HepG2 (cell line): ENCODE measurements around the gene CES3. TPM values are rescaled to one million over a fixed set of nuclear protein-coding genes. Genes with fewer than 3 reads are reported as not detected.

Experiments used
- BCL6 ChIP-seq: IDR thresholded peaks from 2 replicates; pipeline ENCODE4 v1.6.1; 2016; ENCODE audit warnings: missing genetic modification reagents, missing compliant biosample characterization
- FOXC1 ChIP-seq: sonication (generic); formaldehyde crosslinking; IDR thresholded peaks from 2 replicates; pipeline ENCODE4 v1.8.0; 2022; ENCODE audit warnings: mild to moderate bottlenecking, missing genetic modification reagents, borderline replicate concordance
- GLI4 ChIP-seq: sonication (generic); formaldehyde crosslinking; IDR thresholded peaks from 2 replicates; pipeline ENCODE4 v1.5.1; 2020; ENCODE audit warnings: missing genetic modification reagents, mild to moderate bottlenecking, moderate library complexity, borderline replicate concordance
- GTF3A ChIP-seq: sonication (generic); formaldehyde crosslinking; conservative IDR thresholded peaks from 2 replicates; pipeline ENCODE4 v1.4.0; 2020; ENCODE audit warnings: mild to moderate bottlenecking, missing genetic modification reagents
- HIVEP1 ChIP-seq: sonication (generic); formaldehyde crosslinking; IDR thresholded peaks from 2 replicates; pipeline ENCODE4 v1.4.0; 2020; ENCODE audit warnings: mild to moderate bottlenecking, missing genetic modification reagents
- MEF2D ChIP-seq: sonication (generic); formaldehyde crosslinking; IDR thresholded peaks from 2 replicates; pipeline ENCODE4 v1.5.1; 2020; ENCODE audit warnings: mild to moderate bottlenecking, missing genetic modification reagents
- NFE2 ChIP-seq: sonication (generic); formaldehyde crosslinking; IDR thresholded peaks from 2 replicates; pipeline ENCODE4 v1.4.0; 2020; ENCODE audit warnings: missing genetic modification reagents
- PITX1 ChIP-seq: sonication (generic); formaldehyde crosslinking; IDR thresholded peaks from 2 replicates; pipeline ENCODE4 v1.5.1; 2020; ENCODE audit warnings: mild to moderate bottlenecking, missing genetic modification reagents
- RCOR2 ChIP-seq: IDR thresholded peaks from 2 replicates; pipeline ENCODE4 v1.6.1; 2016; ENCODE audit warnings: missing biosample characterization, missing genetic modification reagents
- REPIN1 ChIP-seq: sonication (generic); formaldehyde crosslinking; IDR thresholded peaks from 2 replicates; pipeline ENCODE4 v1.8.0; 2022; ENCODE audit warnings: missing genetic modification reagents, low read depth, mild to moderate bottlenecking, borderline replicate concordance
- SIX4 ChIP-seq: sonication (generic); formaldehyde crosslinking; IDR thresholded peaks from 2 replicates; pipeline ENCODE4 v1.4.0; 2020; ENCODE audit warnings: missing genetic modification reagents
- TEAD3 ChIP-seq: optimal IDR thresholded peaks from 2 replicates; pipeline ENCODE3; 2016; ENCODE audit warnings: borderline replicate concordance
- TOPORS ChIP-seq: sonication (generic); formaldehyde crosslinking; IDR thresholded peaks from 2 replicates; pipeline ENCODE4 v1.8.0; 2023; ENCODE audit warnings: mild to moderate bottlenecking, missing genetic modification reagents
- ZBTB7B ChIP-seq: sonication (generic); formaldehyde crosslinking; IDR thresholded peaks from 2 replicates; pipeline ENCODE4 v1.4.0; 2020; ENCODE audit warnings: missing genetic modification reagents
- ZMYM4 ChIP-seq: sonication (generic); formaldehyde crosslinking; IDR thresholded peaks from 2 replicates; pipeline ENCODE4 v1.8.1; 2023; ENCODE audit warnings: mild to moderate bottlenecking, missing genetic modification reagents
- ZNF263 ChIP-seq: sonication (generic); formaldehyde crosslinking; IDR thresholded peaks from 2 replicates; pipeline ENCODE4 v1.4.0; 2020; ENCODE audit warnings: missing genetic modification reagents
- ZNF331 ChIP-seq: sonication (generic); formaldehyde crosslinking; IDR thresholded peaks from 2 replicates; pipeline ENCODE4 v1.4.0; 2020; ENCODE audit warnings: missing genetic modification reagents
- ZNF558 ChIP-seq: sonication (generic); formaldehyde crosslinking; IDR thresholded peaks from 2 replicates; pipeline ENCODE4 v1.9.0; 2022; ENCODE audit warnings: mild to moderate bottlenecking, missing genetic modification reagents, borderline replicate concordance
- ZNF652 ChIP-seq: IDR thresholded peaks from 2 replicates; pipeline ENCODE4 v1.6.1; 2016; ENCODE audit warnings: low read depth, borderline replicate concordance
- ZNF878 ChIP-seq: sonication (generic); formaldehyde crosslinking; IDR thresholded peaks from 2 replicates; pipeline ENCODE4 v1.8.1; 2023; ENCODE audit warnings: mild to moderate bottlenecking, missing genetic modification reagents, moderate library complexity
- polyA plus RNA-seq, 8 experiments: library from polyadenylated mRNA; depleted of rRNA in 3 of 8; stranded (reverse) in 7 of 8; unstranded in 1 of 8; fragments of >200 nt; fragmentation: Illumina TruSeq in 4 of 8; extraction: Trizol in 4 of 8; gene quantifications; 2 replicates each; pipeline versions ENCODE4 v1.2.1 to v1.2.3, GENCODE V29; 2011 to 2016; ENCODE audit warnings: low read depth in 4 of 8, missing spikeins in 1 of 8, mixed read lengths in 1 of 8; ENCODE audit not compliant: insufficient read depth in 1 of 8
- total RNA-seq, 5 experiments: library from RNA; depleted of rRNA; stranded (reverse); fragments of >200 nt; fragmentation: Illumina TruSeq; extraction: Trizol; gene quantifications; 2 replicates each; pipeline ENCODE4 v1.2.3, GENCODE V29; 2016; ENCODE audit warnings: low read depth in 1 of 5
- TF ChIP-seq, protein P1 (sequence below): sonication (generic); formaldehyde crosslinking; IDR thresholded peaks from 2 replicates; pipeline ENCODE4 v1.4.0; 2020; ENCODE audit warnings: missing genetic modification reagents
- TF ChIP-seq, protein P2 (sequence below): sonication (generic); formaldehyde crosslinking; IDR thresholded peaks from 2 replicates; pipeline ENCODE4 v1.5.1; 2020; ENCODE audit warnings: missing genetic modification reagents, mild to moderate bottlenecking, borderline replicate concordance
- TF ChIP-seq, protein P3 (sequence below): sonication (generic); formaldehyde crosslinking; IDR thresholded peaks from 2 replicates; pipeline ENCODE4 v1.4.0; 2020; ENCODE audit warnings: missing genetic modification reagents, borderline replicate concordance

Gene CES3
- total and polyA plus RNA-seq, 2 of the 13 experiments (the other 11 are each of a cell fraction or from before 2014, with no cell fraction given) = 6.6 to 17.4 TPM

DNA sequence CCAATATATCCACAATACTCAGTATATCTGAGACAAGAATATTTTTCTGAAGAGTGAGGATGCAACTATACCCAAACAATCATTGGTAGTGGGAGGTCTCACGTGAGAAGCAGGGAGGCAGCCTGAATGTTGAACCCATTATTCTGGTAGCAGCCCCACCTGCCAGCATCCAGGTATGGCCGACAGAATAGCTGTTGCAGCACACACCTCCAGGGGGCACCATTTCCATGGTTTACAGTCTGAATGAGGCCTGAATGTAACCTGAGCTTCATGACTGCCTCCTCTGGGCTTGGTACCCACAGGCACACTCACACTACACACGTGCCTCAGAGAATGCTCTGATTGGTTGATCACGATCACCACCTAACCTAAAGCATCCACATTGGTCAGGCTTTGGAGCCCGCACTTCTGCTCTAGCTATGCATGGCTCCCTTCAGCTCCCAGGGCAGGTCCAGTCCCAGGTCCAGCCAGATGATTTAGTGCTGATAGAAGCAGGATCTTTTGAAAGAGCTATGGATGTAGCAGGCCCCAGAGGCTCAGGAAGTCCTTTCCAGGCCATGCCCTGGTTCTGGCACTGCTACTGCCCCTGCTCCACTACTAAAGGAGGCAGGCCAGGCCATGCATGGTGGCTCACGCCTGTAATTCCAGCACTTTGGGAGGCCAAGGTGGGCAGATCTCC lies 56.9 kb downstream of the CES3 start (continued):
- peak; percentile 47; the same call in 1 of the 2 replicates for TF ChIP-seq ZNF652 (CRISPR knock-in tag)
- 0 out of 2 replicates have a peak, but pooled peaks have one; percentile 25 for TF ChIP-seq BCL6 (CRISPR knock-in tag)
- TF ChIP-seq SIX4 (CRISPR knock-in tag) = peak; percentile 99
- peak; percentile 97 for TF ChIP-seq ZMYM4 (CRISPR knock-in tag)
- peak; percentile 44; the same call in 1 of the 2 replicates for TF ChIP-seq ZNF558 (CRISPR knock-in tag)
- TF ChIP-seq NFE2 (CRISPR knock-in tag) = no peak; the same call in 1 of the 2 replicates
- peak; percentile 69; the same call in 1 of the 2 replicates for TF ChIP-seq MEF2D (CRISPR knock-in tag)
- TF ChIP-seq HIVEP1 = 0 out of 2 replicates have a peak, but pooled peaks have one; percentile 40
- peak; percentile 62; the same call in 1 of the 2 replicates for TF ChIP-seq RCOR2
- TF ChIP-seq, protein P1, sequence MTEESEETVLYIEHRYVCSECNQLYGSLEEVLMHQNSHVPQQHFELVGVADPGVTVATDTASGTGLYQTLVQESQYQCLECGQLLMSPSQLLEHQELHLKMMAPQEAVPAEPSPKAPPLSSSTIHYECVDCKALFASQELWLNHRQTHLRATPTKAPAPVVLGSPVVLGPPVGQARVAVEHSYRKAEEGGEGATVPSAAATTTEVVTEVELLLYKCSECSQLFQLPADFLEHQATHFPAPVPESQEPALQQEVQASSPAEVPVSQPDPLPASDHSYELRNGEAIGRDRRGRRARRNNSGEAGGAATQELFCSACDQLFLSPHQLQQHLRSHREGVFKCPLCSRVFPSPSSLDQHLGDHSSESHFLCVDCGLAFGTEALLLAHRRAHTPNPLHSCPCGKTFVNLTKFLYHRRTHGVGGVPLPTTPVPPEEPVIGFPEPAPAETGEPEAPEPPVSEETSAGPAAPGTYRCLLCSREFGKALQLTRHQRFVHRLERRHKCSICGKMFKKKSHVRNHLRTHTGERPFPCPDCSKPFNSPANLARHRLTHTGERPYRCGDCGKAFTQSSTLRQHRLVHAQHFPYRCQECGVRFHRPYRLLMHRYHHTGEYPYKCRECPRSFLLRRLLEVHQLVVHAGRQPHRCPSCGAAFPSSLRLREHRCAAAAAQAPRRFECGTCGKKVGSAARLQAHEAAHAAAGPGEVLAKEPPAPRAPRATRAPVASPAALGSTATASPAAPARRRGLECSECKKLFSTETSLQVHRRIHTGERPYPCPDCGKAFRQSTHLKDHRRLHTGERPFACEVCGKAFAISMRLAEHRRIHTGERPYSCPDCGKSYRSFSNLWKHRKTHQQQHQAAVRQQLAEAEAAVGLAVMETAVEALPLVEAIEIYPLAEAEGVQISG (CRISPR knock-in tag) = peak; percentile 49
- peak; percentile 71; the same call in 1 of the 2 replicates for TF ChIP-seq TOPORS (CRISPR knock-in tag)
- peak; percentile 81; the same call in 1 of the 2 replicates for TF ChIP-seq REPIN1
- TF ChIP-seq, protein P2, sequence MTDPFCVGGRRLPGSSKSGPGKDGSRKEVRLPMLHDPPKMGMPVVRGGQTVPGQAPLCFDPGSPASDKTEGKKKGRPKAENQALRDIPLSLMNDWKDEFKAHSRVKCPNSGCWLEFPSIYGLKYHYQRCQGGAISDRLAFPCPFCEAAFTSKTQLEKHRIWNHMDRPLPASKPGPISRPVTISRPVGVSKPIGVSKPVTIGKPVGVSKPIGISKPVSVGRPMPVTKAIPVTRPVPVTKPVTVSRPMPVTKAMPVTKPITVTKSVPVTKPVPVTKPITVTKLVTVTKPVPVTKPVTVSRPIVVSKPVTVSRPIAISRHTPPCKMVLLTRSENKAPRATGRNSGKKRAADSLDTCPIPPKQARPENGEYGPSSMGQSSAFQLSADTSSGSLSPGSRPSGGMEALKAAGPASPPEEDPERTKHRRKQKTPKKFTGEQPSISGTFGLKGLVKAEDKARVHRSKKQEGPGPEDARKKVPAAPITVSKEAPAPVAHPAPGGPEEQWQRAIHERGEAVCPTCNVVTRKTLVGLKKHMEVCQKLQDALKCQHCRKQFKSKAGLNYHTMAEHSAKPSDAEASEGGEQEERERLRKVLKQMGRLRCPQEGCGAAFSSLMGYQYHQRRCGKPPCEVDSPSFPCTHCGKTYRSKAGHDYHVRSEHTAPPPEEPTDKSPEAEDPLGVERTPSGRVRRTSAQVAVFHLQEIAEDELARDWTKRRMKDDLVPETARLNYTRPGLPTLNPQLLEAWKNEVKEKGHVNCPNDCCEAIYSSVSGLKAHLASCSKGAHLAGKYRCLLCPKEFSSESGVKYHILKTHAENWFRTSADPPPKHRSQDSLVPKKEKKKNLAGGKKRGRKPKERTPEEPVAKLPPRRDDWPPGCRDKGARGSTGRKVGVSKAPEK (CRISPR knock-in tag) = 0 out of 2 replicates have a peak, but pooled peaks have one; percentile 33
- TF ChIP-seq ZNF263 (CRISPR knock-in tag) = no peak
- TF ChIP-seq, protein P3, sequence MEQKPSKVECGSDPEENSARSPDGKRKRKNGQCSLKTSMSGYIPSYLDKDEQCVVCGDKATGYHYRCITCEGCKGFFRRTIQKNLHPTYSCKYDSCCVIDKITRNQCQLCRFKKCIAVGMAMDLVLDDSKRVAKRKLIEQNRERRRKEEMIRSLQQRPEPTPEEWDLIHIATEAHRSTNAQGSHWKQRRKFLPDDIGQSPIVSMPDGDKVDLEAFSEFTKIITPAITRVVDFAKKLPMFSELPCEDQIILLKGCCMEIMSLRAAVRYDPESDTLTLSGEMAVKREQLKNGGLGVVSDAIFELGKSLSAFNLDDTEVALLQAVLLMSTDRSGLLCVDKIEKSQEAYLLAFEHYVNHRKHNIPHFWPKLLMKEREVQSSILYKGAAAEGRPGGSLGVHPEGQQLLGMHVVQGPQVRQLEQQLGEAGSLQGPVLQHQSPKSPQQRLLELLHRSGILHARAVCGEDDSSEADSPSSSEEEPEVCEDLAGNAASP (CRISPR knock-in tag) = peak; percentile 69; the same call in 1 of the 2 replicates
- peak; percentile 69; the same call in 1 of the 2 replicates for TF ChIP-seq PITX1 (CRISPR knock-in tag)
- 0 out of 2 replicates have a peak, but pooled peaks have one; percentile 27 for TF ChIP-seq ZBTB7B (CRISPR knock-in tag)
- peak; percentile 56; the same call in 1 of the 2 replicates for TF ChIP-seq GLI4
- no peak for TF ChIP-seq ZNF878 (CRISPR knock-in tag)
- peak; percentile 79 for TF ChIP-seq ZNF331 (CRISPR knock-in tag)
- TF ChIP-seq TEAD3 (CRISPR knock-in tag) = peak; percentile 93
- peak; percentile 80 for TF ChIP-seq FOXC1 (CRISPR knock-in tag)
- no peak for TF ChIP-seq GTF3A (CRISPR knock-in tag)
